Globus pallidus (tissue), 1 donor: ENCODE data around the gene TRAPPC8.
"Not testable (repeated sequence)": the region's sequence is repeated elsewhere in the genome, so short reads cannot be mapped to it uniquely, and the experiment has no call there.

ENCODE experiments used
- DNase-seq: peaks from one replicate; pipeline ENCODE4 v3.0.0-alpha.2; 2015; ENCODE audit warnings: low spot score

TRAPPC8 gene

DNA sequence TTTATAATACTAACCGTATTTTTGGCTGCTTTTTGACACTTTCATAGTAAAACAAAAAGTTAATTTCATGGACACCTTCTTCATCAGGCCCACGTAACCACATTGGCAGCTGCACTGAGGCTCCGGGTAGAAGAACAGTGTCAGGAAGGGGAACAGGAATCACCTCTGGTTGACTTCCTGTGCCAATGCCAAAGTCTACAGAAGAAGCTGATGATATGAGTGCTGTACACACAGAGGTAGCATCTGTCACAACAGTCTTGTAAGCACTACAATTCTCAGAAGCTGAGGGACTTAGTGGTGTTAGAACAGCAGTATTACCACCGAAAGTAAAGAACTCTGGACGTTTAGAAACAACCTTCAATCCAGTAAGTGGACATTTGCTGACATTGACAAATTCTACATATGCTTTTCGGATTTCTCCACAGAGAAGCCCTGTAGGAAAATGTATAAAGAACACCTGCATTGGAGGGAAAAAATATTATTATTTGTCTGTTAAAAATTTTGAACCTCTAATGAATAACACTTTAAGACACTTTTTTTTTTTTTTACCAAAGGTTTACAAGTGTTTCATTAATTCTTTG lies 85.3 kb downstream of the TRAPPC8 start:
- no peak for DNase-seq

- no peak for DNase-seq
Observed at GRCh38 chr18:31850844-31851243, 92.1 kb downstream of the TRAPPC8 start.

- DNase-seq, result no peak
Observed at GRCh38 chr18:31840499-31840898, 102.4 kb downstream of the TRAPPC8 start.

DNA sequence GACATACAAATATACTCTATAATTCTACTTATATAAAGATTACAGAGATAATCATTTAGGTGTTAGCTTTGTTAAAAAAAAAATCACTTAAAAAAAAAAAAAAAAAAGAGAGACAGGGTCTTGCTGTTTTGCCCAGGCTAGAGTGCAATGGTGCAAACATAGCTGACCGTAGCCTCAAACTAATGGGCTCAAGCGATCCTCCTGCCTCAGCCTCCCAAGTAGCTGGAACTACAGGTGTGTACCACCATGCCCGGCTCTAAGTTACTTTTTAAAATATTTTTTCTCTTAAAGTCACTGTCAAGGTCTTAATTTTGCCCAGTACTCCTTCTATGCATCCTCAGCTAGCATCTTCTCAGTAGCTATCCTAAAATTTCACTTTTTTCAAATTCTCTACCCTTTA lies 105.0 kb downstream of the TRAPPC8 start:
- no peak for DNase-seq

DNA sequence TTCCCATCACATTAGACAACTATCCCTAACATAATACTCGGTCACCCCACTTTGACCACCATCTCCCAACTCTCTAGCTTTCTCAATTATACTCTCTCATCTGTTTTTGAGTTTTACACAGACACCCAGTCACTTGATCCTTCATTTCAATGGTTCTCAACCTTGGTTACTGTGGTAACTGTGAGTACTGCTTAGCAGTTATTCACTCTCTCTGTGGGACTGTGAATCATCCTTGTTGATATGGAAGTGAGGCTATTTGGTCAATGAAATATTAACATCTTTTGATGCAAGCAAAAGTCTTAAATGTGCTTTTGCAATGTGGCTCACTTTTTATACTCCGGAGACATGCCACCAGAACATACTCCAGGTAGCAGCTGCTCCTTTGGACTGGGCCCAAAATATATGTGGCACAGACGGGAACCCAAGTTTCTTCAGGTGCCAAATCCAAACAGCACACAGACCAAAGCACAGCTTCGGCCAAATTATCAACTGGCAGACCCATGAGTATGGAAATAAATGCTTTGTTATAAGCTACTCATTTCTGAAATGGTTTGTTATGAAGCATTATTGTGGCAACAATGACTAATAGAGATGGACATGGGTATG lies 107.3 kb downstream of the TRAPPC8 start:
- DNase-seq, result no peak

DNA sequence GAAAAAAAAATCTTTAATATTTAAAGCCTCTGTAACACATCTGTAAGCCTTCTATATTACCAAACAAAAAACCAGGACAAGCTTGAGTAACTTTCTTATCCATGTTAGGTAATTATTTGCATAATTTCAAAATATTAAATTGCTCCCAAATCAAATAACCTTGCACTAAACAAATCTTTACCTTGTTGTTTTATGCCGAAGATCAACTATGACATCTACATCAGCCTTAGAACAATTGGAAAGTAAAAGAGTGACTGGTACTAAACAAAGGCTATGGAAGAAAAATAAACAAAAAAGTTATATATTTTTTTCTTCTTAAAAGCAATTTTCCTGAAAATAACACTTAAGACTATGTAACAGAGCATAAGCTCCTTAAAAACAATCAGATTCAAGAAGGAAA lies 111.0 kb downstream of the TRAPPC8 start:
- no peak for DNase-seq

- no peak for DNase-seq
Observed at GRCh38 chr18:31830686-31831085, 112.2 kb downstream of the TRAPPC8 start.

DNA sequence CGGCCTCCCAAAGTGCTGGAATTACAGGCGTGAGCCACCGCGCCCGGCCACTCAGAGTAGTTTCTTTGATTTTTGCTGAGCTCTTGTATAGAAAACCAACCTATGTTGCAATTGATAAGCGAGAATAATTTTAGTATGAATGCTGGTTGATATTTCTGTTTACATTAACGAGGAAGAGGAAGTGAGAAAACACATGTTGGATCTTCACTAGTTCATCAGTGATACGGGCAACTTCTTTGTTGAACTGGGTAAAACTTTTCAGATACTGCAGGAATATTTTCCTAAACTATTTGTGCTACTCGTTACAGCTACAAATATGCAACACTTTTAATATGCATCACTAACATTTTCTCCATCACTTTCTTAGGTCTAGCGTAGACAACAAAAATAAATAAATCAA lies 114.3 kb downstream of the TRAPPC8 start:
- no peak for DNase-seq

DNA sequence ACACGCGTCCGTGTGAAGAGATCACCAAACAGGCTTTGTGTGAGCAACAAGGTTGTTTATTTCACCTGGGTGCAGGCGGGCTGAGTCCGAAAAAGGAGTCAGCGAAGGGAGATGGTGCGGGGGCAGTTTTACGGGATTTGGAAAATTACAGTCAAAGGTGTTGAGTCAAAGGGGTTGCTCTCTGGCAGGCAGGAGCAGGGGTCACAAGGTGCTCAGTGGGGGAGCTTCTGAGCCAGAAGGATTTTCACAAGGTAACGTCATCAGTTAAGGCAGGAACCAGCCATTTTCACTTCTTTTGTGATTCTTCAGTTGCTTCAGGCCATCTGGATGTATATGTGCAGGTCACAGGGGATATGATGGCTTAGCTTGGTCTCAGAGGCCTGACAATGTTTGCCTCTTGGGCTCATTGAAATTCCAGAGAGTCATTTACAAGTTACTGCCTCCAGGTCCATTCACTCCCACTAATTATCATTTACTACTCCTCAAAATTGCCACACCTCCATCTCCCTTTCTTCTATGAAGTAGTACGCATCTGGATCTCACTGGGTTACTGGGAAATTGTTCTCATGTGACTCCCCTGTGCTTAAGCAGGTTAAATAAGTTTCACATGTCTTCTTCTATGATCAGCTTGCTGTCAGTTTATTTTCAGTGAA lies 116.1 kb downstream of the TRAPPC8 start:
- DNase-seq, result not testable (repeated sequence)

DNA sequence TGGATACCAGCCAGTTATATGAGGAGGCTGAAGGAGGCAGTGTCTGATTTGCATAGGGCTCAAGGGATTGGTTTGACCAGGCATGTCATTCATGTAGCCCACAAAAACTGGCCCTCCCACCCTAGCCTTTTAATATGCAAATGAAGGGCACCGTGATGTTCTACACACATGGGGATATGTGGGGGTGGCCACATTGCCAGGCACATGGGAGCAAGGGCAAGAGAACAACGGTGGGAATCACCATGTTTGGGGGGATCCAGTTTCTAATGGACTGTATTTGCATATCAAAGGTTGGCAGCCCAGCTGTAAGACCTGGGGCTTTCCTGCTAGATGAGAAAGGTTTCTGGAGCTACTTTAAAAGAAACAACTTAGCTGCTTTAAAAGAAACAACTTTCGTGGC lies 117.2 kb downstream of the TRAPPC8 start:
- no peak for DNase-seq

DNA sequence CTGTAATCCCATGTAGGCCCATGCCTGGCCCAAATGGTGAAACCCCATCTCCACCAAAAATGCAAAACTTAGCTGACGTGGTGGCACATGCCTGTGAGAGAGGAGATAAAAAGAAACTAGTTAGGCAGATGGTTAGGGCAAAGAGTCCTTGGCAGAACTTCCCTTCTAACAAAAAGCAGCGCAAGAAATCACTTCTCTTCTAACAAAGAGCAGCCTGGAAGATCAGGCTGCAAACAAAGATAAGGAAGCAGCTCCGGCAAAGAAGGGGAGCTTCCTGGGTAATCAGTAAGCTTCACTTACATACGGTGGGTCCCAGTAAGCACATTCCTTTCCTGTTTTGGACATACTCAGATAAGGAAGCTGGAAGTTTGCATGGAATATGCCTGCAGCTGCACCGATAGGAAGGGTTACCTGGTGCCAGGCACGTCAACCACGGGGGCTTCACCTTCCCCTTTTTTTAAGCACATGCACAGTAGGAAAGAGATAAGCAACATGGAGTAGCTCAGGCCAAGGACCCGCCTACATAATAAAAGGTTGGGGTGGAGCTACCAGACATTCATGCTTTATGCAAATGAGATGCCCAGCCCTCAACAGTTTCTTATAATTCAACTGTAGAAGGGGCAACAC lies 121.3 kb downstream of the TRAPPC8 start:
- DNase-seq, result no peak

DNA sequence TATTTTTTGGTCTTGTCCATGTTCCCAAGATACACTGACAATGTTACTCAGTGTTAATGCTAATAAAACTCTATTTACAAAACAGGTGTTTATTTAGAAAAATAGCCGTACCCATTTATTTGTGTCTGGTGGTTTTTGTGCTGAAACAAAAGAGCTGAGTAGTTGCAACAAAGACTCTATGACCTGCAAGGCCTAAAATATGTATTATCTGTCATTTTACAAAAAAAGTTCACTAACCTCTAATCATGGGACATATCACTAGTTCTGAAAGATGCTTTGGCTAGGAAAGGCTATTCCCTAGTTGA lies 123.1 kb downstream of the TRAPPC8 start:
- no peak for DNase-seq

DNA sequence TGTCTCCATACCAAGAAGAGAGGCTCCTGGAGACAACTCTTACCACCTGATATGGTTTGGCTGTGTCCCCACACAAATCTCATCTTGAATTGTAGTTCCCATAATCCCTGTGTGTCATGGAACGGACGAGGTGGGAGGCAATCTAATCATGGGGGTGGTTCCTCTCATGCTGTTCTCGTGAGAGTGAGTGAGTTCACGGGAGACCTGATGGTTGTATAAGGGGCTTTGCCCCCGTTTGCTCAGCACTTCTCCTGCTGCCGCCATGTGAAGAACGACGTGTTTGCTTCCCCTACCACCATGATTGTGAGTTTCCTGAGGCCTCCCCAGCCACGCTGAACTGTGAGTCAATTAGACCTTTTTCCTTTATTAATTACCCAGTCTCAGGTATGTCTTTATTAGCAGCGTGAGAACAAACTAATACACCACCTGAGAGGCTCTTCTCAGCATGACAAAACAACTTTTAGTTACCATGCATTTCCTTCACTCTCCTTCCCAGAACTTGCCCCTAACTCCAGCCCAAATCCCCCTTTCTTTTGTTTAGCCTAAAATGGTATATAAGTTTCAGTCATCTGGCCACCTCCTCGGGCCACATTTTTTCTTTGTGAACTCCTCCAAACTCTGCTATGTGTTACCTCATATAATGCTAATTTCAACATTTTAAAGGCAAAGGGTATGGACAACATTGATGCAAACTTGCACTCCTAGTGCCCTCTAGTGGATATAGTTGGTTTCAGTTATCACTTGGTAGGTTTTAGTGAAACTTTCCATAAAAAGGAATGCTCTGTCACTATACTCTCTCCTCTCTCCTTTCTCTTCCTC lies 123.6 kb downstream of the TRAPPC8 start:
- DNase-seq, result peak; percentile 26

DNA sequence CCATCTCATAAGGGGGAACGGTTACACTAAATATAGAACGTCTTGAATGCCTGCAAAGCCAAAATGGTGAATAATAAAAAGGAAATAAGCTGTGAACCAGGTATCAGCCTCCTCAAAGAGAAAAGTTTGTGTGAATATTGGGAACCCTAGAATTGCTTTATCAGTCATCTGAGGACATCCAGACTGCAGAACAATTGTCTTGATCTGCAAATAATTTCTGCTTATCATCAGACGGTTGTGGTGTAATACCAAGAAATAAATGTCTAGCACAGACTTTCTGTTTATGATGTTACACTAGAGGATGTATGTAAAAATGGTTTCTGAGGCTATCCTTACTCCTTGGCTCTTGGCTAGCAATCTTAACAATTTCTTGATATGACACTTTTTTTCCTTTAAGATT lies 128.8 kb downstream of the TRAPPC8 start:
- no peak for DNase-seq

- not testable (repeated sequence) for DNase-seq
Observed at GRCh38 chr18:31810336-31811130, 132.4 kb downstream of the TRAPPC8 start.

GRCh38 chr18:31809049-31809448 lies 133.9 kb downstream of the TRAPPC8 start:
- not testable (repeated sequence) for DNase-seq

DNA sequence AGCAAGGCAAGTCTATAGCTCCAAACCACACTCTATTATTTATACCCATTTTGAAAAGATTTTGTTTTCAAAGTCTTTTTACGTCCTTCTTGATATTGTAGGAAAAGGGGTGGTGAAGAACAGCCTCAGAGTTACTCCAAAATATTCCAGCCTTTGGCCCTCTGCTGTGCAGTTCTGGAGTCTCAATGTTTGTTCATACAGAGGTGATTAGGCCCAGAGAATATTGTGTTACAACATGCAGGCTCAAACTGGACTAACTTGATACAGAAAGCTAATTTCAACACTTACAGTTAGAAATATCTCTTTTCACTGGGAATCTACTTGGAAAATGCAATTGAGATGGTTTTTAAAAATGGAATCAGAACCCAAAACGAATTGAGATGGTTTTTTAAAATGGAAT lies 141.8 kb downstream of the TRAPPC8 start:
- no peak for DNase-seq

- not testable (repeated sequence) for DNase-seq
Observed at GRCh38 chr18:31799257-31799656, 143.7 kb downstream of the TRAPPC8 start.

- no peak for DNase-seq
Observed at GRCh38 chr18:31798399-31798798, 144.5 kb downstream of the TRAPPC8 start.

DNA sequence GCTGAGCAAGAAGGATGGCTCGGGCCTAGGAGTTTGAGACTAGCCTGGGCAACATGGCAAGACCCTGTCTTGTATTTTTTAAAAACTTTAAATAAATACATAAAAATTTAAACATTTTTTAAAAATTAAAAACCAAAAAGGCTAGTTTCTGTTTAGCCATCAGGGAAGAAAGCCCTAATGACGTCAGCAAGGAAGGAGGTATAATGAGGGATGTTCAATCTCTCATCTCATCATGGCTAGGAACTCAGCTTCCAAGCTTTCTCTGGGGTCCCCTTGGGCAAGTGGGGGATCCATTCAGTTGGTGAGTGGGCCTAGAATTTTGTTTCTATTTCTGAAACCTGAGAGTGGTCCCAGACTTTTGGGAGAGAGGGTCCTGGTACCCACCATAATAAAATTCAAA lies 147.2 kb downstream of the TRAPPC8 start:
- DNase-seq, result no peak

DNA sequence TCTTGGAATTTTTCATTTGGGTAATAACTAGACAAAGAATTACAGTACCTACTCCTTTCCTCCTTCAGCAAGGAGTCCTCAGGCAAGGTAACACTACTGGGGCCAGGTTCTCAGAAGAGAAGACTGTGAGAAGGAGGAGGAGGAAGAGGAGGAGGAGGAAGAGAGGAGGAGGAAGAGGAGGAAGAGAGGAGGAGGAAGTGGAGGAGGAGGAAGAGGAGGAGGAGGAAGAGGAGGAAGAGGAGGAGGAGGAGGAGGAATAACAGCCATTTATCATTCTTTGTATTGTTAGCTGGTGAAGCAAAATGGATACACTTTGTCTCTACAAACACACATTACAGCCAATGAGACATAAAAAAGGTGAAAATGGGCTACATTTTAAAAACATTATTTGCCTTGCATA lies 149.4 kb downstream of the TRAPPC8 start:
- DNase-seq, result no peak

DNA sequence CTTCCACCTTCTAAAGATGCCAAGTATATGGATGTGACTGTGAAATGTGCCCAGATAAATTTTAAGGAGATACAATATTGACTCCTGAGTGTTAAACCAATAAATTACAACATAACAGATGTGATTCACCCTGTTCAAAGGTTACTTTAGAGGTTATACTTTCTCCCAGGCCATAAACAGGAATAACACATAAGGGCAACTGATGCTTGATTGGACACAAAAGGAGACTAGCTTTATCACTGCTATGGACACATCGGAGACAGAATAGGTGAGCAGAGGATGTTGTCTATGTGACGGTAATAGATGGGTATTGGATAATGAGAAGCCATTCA lies 150.4 kb downstream of the TRAPPC8 start:
- no peak for DNase-seq
